Kidney capillary endothelial cell (primary cell): ENCODE measurements around the gene TRPM8.

Source experiments
- DNase-seq: peaks from one replicate; pipeline ENCODE4 v3.0.0-alpha.2; 2018; ENCODE audit warnings: low spot score

TRPM8 gene

GRCh38 chr2:234002281-234002680 is 85.1 kb downstream of the TRPM8 start:
- DNase-seq: no peak

- DNase-seq: peak; percentile 15
Observed at GRCh38 chr2:234003972-234004617, 86.9 kb downstream of the TRPM8 start.

GRCh38 chr2:234005126-234005525 is 88.0 kb downstream of the TRPM8 start:
- no peak for DNase-seq

- no peak for DNase-seq
Observed at GRCh38 chr2:234006501-234006900, 89.3 kb downstream of the TRPM8 start.

GRCh38 chr2:234014427-234014826 is 97.3 kb downstream of the TRPM8 start:
- no peak for DNase-seq

- no peak for DNase-seq
Observed at GRCh38 chr2:234015861-234016260, 98.7 kb downstream of the TRPM8 start.

GRCh38 chr2:234019896-234020295 is 102.7 kb downstream of the TRPM8 start:
- DNase-seq: no peak

GRCh38 chr2:234020332-234020731 is 103.2 kb downstream of the TRPM8 start:
- no peak for DNase-seq

GRCh38 chr2:234022424-234022823 is 105.3 kb downstream of the TRPM8 start:
- DNase-seq: no peak

GRCh38 chr2:234024304-234024703 is 107.1 kb downstream of the TRPM8 start:
- DNase-seq: no peak

GRCh38 chr2:234025466-234025865 is 108.3 kb downstream of the TRPM8 start:
- DNase-seq: no peak

GRCh38 chr2:234025891-234026401 is 108.8 kb downstream of the TRPM8 start:
- DNase-seq: peak; percentile 37

- no peak for DNase-seq
Observed at GRCh38 chr2:234026693-234027254, 109.6 kb downstream of the TRPM8 start.

GRCh38 chr2:234027641-234028040 is 110.5 kb downstream of the TRPM8 start:
- no peak for DNase-seq

GRCh38 chr2:234029150-234029733 is 112.1 kb downstream of the TRPM8 start:
- no peak for DNase-seq

- DNase-seq: no peak
Observed at GRCh38 chr2:234031207-234031606, 114.0 kb downstream of the TRPM8 start.

- DNase-seq: peak; percentile 84
Observed at GRCh38 chr2:234032279-234032856, 115.2 kb downstream of the TRPM8 start.

GRCh38 chr2:234033174-234033573 is 116.0 kb downstream of the TRPM8 start:
- no peak for DNase-seq

- DNase-seq: no peak
Observed at GRCh38 chr2:234033885-234034284, 116.7 kb downstream of the TRPM8 start.

GRCh38 chr2:234038076-234038802 is 121.1 kb downstream of the TRPM8 start:
- no peak for DNase-seq

GRCh38 chr2:234044157-234044556 is 127.0 kb downstream of the TRPM8 start:
- DNase-seq: peak; percentile 40

GRCh38 chr2:234046521-234046920 is 129.3 kb downstream of the TRPM8 start:
- DNase-seq: no peak
